GM23338 (cell line): ENCODE measurements around the gene SPTB. TPM values are rescaled to one million over a fixed set of nuclear protein-coding genes. Genes with fewer than 3 reads are reported as not detected.

Experiments
- ATAC-seq: fragments of 200-7000 bp; cut with Tn5 transposase; 3 replicates; pipeline ENCODE4 v1.9.1; 2020
- DNase-seq: peaks from one replicate; pipeline ENCODE4 v3.0.0-alpha.2; 2015; ENCODE audit warnings: low spot score
- H2AFZ ChIP-seq: fragments of 200-600 bp; sonication (generic); 2 replicates; pipeline ENCODE4 v1.8.0; 2016; ENCODE audit warnings: antibody characterized with exemption, mild to moderate bottlenecking, moderate library complexity
- H3F3A ChIP-seq: fragments of 200-600 bp; sonication (generic); replicated peaks from 2 replicates; pipeline ENCODE4 v1.8.0; 2017; ENCODE audit warnings: antibody characterized with exemption, mixed run types, low read depth
- H3K27ac ChIP-seq: fragments of 200-600 bp; sonication (generic); 2 replicates; pipeline ENCODE4 v1.6.1; 2016; ENCODE audit warnings: low read depth
- H3K27me3 ChIP-seq: fragments of 200-600 bp; sonication (generic); 2 replicates; pipeline ENCODE4 v1.8.0; 2016; ENCODE audit warnings: mild to moderate bottlenecking, mixed run types, moderate library complexity; ENCODE audit not compliant: insufficient read depth
- H3K36me3 ChIP-seq: fragments of 200-600 bp; sonication (generic); 2 replicates; pipeline ENCODE4 v1.8.0; 2016; ENCODE audit warnings: mild to moderate bottlenecking; ENCODE audit not compliant: insufficient read depth
- H3K4me1 ChIP-seq: fragments of 200-600 bp; sonication (generic); 2 replicates; pipeline ENCODE4 v1.8.0; 2016; ENCODE audit warnings: mild to moderate bottlenecking, moderate library complexity; ENCODE audit not compliant: insufficient read depth
- H3K4me2 ChIP-seq: fragments of 200-600 bp; sonication (generic); 2 replicates; pipeline ENCODE4 v1.7.1; 2017; ENCODE audit warnings: mixed run types
- H3K4me3 ChIP-seq: fragments of 200-600 bp; sonication (generic); 2 replicates; pipeline ENCODE4 v1.6.1; 2016; ENCODE audit warnings: mixed run types
- H3K79me2 ChIP-seq: fragments of 200-600 bp; sonication (generic); replicated peaks from 2 replicates; pipeline ENCODE4 v1.8.0; 2017; ENCODE audit warnings: mild to moderate bottlenecking; ENCODE audit not compliant: insufficient read depth
- H3K9me2 ChIP-seq: fragments of 200-600 bp; sonication (generic); 2 replicates; pipeline ENCODE4 v1.8.0; 2017; ENCODE audit not compliant: insufficient read depth
- H4K20me1 ChIP-seq: fragments of 200-600 bp; sonication (generic); replicated peaks from 2 replicates; pipeline ENCODE4 v1.8.0; 2017; ENCODE audit warnings: mild to moderate bottlenecking; ENCODE audit not compliant: insufficient read depth
- H3K27ac Mint-ChIP-seq: 2 replicates; pipeline ENCODE4 v1.8.0; 2020; ENCODE audit warnings: inconsistent platforms, mild to moderate bottlenecking, moderate library complexity, mixed read lengths
- H3K27me3 Mint-ChIP-seq: 3 replicates; pipeline ENCODE4 v1.8.0; 2022; ENCODE audit warnings: low read depth, mild to moderate bottlenecking, moderate library complexity, mixed read lengths, inconsistent platforms; ENCODE audit not compliant: insufficient read depth, poor library complexity
- H3K36me3 Mint-ChIP-seq: 3 replicates; pipeline ENCODE4 v1.8.0; 2021; ENCODE audit warnings: low read depth, mild to moderate bottlenecking, inconsistent platforms, moderate library complexity, mixed read lengths
- H3K4me1 Mint-ChIP-seq: 3 replicates; pipeline ENCODE4 v1.8.0; 2020; ENCODE audit warnings: mild to moderate bottlenecking, inconsistent platforms, mixed read lengths
- H3K4me3 Mint-ChIP-seq: 3 replicates; pipeline ENCODE4 v1.8.0; 2021; ENCODE audit warnings: moderate library complexity, mild to moderate bottlenecking, inconsistent platforms, mixed read lengths
- H3K9me3 Mint-ChIP-seq: 3 replicates; pipeline ENCODE4 v1.8.0; 2020; ENCODE audit warnings: moderate library complexity, mild to moderate bottlenecking, inconsistent platforms, mixed read lengths
- EZH2 ChIP-seq: fragments of 200-600 bp; sonication (generic); IDR thresholded peaks from one replicate; pipeline ENCODE4 v1.8.0; 2017; ENCODE audit warnings: antibody characterized with exemption, mild to moderate bottlenecking, low read depth; ENCODE audit not compliant: unreplicated experiment
- EZH2phosphoT487 ChIP-seq: fragments of 200-600 bp; sonication (generic); IDR thresholded peaks from one replicate; pipeline ENCODE4 v1.8.1; 2018; ENCODE audit warnings: antibody characterized with exemption; ENCODE audit not compliant: unreplicated experiment
- JUNB ChIP-seq: IDR thresholded peaks from one replicate; pipeline ENCODE4 v1.6.1; 2016; ENCODE audit warnings: antibody characterized with exemption; ENCODE audit not compliant: unreplicated experiment
- NANOG ChIP-seq: IDR thresholded peaks from 2 replicates; pipeline ENCODE4 v1.6.1; 2016; ENCODE audit warnings: antibody characterized with exemption, borderline replicate concordance
- POLR2AphosphoS5 ChIP-seq: IDR thresholded peaks from 2 replicates; pipeline ENCODE4 v1.6.1; 2016; ENCODE audit warnings: antibody characterized with exemption, low read depth
- STAT1 ChIP-seq: IDR thresholded peaks from one replicate; pipeline ENCODE4 v1.6.1; 2016; ENCODE audit warnings: antibody characterized with exemption; ENCODE audit not compliant: unreplicated experiment
- ZNF462 ChIP-seq: fragments of 250-450 bp; sonication (Bioruptor Pico); IDR thresholded peaks from 2 replicates; pipeline ENCODE4 v1.5.0; 2020; ENCODE audit warnings: mild to moderate bottlenecking, moderate library complexity
- polyA plus RNA-seq: library from polyadenylated mRNA; unstranded; fragments of >200 nt; fragmentation: Nextera tagmentation; extraction: Ambion mirVana; gene quantifications from 2 replicates; pipeline ENCODE4 v1.2.1, GENCODE V29; 2016
- total RNA-seq: library from RNA; depleted of rRNA; stranded (reverse); fragments of >200 nt; shearing (Covaris generic); gene quantifications from 2 replicates; pipeline ENCODE4 v1.2.3, GENCODE V29; 2014
- TF ChIP-seq, protein P1 (sequence below), 2 experiments: fragments of 200-600 bp in 1 of 2; sonication (generic) in 1 of 2; conservative IDR thresholded peaks; 2 replicates each; pipeline versions ENCODE4 v1.5.1 to v1.6.1; 2016 to 2017; ENCODE audit warnings: antibody characterized with exemption in 2 of 2, low read depth in 2 of 2, mild to moderate bottlenecking in 2 of 2, moderate library complexity in 1 of 2
- TF ChIP-seq, protein P2 (sequence below): IDR thresholded peaks from one replicate; pipeline ENCODE4 v1.6.1; 2018; ENCODE audit warnings: antibody characterized with exemption; ENCODE audit not compliant: unreplicated experiment

The SPTB gene
- total and polyA plus RNA-seq, 2 experiments from 2014 or later: 1.1 to 1.9 TPM

DNA sequence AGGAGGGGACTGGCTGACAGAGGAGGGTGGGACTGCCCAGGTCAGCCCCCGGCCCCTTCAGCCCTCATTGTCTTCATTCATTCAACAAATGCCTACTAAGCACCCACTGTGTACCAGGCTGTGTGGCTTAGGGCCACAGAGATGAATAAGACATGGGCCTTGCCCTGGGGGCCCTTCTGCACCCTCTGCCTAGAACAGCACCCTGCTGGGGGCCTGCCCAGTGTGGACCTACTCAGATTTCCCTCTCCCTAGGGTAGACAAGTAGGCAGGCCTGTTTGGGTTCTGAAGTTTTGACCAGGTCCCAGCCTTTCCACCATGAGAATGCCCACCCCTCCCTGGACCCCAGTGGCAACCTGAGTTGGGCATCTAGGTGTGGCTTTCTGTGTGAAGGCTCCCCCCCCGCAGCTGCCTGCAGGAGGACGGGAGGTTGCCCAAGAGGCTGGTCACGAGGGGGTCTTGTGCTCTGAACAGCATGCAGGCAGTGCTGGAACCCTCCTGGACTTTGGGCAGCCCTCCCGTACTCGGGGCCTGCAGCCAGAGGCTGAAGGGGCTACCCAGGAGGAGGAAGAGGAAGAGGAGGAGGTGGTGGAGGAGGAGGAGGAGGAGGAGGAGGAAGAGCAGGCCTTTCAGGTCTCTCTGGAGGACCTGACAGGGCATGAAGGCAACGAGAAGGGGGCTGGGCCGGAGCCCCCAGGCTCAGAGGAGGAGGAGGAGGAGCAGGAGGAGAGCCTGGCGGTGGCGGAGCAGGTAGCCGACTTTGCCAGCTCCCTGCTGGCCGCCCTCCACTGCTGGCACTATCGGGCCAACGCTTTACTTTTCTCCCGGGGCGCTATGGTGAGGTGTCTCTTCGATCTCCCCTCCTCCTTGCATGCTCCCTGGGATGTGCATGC lies 142.1 kb downstream of the SPTB start (continued):
- no peak for TF ChIP-seq ZNF462 (CRISPR knock-in tag)
- no peak for TF ChIP-seq STAT1
- no peak for TF ChIP-seq EZH2

GRCh38 chr14:64736271-64737169 lies 143.2 kb downstream of the SPTB start:
- H3K79me2 ChIP-seq: peaks cover 22% of the 10 kb centered on the region
- peaks cover 8% of the 10 kb centered on the region; the same call in 1 of the 2 replicates for H4K20me1 ChIP-seq
- H3K4me3 Mint-ChIP-seq: no peak overlapping the region
- ATAC-seq (peak; percentile 76), DNase-seq (peak; percentile 48)
- H3K9me3 Mint-ChIP-seq: no peaks in the 10 kb centered on the region
- peaks cover 8% of the 10 kb centered on the region for H3K4me1 ChIP-seq
- no peak overlapping the region; the same call in 1 of the 2 replicates for H3K27ac Mint-ChIP-seq
- H3K9me2 ChIP-seq: no peaks in the 10 kb centered on the region
- H3K4me1 Mint-ChIP-seq: peaks cover 20% of the 10 kb centered on the region
- H3K27me3 ChIP-seq: no peaks in the 10 kb centered on the region
- H3K4me2 ChIP-seq: no peak overlapping the region
- peaks cover 2% of the 10 kb centered on the region for H3K27me3 Mint-ChIP-seq
- no peak overlapping the region for H2AFZ ChIP-seq
- peaks cover 20% of the 10 kb centered on the region for H3K36me3 ChIP-seq
- TF ChIP-seq EZH2phosphoT487 (no peak), NANOG (no peak), EZH2 (no peak), STAT1 (no peak), JUNB (no peak), POLR2AphosphoS5 (no peak)
- TF ChIP-seq, protein P1, sequence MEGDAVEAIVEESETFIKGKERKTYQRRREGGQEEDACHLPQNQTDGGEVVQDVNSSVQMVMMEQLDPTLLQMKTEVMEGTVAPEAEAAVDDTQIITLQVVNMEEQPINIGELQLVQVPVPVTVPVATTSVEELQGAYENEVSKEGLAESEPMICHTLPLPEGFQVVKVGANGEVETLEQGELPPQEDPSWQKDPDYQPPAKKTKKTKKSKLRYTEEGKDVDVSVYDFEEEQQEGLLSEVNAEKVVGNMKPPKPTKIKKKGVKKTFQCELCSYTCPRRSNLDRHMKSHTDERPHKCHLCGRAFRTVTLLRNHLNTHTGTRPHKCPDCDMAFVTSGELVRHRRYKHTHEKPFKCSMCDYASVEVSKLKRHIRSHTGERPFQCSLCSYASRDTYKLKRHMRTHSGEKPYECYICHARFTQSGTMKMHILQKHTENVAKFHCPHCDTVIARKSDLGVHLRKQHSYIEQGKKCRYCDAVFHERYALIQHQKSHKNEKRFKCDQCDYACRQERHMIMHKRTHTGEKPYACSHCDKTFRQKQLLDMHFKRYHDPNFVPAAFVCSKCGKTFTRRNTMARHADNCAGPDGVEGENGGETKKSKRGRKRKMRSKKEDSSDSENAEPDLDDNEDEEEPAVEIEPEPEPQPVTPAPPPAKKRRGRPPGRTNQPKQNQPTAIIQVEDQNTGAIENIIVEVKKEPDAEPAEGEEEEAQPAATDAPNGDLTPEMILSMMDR (conservative IDR thresholded peaks at IDR 0.05; ENCODE audit: low read depth in 2 of 2): peak; percentile 15 to 42; a peak in 3 of 4 replicates
- TF ChIP-seq, protein P2, sequence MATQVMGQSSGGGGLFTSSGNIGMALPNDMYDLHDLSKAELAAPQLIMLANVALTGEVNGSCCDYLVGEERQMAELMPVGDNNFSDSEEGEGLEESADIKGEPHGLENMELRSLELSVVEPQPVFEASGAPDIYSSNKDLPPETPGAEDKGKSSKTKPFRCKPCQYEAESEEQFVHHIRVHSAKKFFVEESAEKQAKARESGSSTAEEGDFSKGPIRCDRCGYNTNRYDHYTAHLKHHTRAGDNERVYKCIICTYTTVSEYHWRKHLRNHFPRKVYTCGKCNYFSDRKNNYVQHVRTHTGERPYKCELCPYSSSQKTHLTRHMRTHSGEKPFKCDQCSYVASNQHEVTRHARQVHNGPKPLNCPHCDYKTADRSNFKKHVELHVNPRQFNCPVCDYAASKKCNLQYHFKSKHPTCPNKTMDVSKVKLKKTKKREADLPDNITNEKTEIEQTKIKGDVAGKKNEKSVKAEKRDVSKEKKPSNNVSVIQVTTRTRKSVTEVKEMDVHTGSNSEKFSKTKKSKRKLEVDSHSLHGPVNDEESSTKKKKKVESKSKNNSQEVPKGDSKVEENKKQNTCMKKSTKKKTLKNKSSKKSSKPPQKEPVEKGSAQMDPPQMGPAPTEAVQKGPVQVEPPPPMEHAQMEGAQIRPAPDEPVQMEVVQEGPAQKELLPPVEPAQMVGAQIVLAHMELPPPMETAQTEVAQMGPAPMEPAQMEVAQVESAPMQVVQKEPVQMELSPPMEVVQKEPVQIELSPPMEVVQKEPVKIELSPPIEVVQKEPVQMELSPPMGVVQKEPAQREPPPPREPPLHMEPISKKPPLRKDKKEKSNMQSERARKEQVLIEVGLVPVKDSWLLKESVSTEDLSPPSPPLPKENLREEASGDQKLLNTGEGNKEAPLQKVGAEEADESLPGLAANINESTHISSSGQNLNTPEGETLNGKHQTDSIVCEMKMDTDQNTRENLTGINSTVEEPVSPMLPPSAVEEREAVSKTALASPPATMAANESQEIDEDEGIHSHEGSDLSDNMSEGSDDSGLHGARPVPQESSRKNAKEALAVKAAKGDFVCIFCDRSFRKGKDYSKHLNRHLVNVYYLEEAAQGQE: no peak
- peaks cover 68% of the 10 kb centered on the region for H3K36me3 Mint-ChIP-seq
- no peak overlapping the region for H3K27ac ChIP-seq
- no peak overlapping the region for H3K4me3 ChIP-seq
- H3F3A ChIP-seq: 0 out of 2 replicates have a peak, but pooled peaks cover 6% of the 10 kb centered on the region
